ENCODE results near the gene GPR146.
"Not testable (repeated sequence)": the region's sequence is repeated elsewhere in the genome, so short reads cannot be mapped to it uniquely, and the experiment has no call there.

The GPR146 gene, protein sequence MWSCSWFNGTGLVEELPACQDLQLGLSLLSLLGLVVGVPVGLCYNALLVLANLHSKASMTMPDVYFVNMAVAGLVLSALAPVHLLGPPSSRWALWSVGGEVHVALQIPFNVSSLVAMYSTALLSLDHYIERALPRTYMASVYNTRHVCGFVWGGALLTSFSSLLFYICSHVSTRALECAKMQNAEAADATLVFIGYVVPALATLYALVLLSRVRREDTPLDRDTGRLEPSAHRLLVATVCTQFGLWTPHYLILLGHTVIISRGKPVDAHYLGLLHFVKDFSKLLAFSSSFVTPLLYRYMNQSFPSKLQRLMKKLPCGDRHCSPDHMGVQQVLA

DNA sequence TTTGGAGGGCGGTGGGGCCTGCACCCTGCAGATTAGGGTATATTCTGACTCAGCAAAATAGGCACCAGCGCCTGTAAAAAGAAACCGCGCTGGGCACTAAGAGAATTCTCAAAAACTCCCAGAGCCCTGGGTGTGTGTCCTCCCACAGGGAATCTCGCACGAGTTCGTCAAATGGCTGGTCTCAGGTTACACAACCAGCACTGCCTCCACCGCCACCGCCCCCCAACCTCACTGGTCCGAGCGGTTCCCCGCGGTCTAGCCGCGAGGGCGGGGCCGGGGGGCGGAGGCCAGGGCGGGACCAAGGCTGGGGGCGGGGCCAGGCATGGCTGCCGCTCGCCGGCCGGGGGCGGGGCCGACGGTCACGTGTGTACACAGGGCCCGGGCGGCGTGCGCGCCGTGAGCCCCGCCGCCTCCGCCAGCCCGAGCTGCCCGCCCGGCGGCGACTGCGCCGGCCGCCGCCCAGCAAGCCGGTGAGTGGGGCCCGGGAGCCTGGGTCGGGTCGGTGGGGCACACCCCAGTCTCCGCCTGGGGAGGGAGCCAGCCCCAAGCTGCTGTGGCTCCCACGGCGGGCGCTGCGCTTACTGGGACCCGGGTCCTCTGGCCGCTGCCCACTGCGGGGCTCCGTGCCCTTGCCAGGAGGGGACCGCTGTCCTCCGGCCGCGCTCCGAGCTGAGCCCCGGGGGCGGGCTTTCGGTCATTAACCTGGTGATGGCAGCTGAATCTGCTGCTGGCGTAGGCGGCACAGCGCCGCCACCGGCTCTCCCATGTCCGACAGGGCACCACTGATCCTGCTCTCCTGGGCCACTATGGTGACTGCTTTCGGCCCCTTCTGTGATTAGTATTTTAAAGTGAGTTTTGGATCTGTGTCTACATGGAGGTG is at the start of gene GPR146:
GPR146 (plus strand) TSS at position 358 of the 880 bp plus-strand sequence. CDS start 12,970 bp downstream, outside the sequence.
- peak; percentile 96 for DNase-seq

DNA sequence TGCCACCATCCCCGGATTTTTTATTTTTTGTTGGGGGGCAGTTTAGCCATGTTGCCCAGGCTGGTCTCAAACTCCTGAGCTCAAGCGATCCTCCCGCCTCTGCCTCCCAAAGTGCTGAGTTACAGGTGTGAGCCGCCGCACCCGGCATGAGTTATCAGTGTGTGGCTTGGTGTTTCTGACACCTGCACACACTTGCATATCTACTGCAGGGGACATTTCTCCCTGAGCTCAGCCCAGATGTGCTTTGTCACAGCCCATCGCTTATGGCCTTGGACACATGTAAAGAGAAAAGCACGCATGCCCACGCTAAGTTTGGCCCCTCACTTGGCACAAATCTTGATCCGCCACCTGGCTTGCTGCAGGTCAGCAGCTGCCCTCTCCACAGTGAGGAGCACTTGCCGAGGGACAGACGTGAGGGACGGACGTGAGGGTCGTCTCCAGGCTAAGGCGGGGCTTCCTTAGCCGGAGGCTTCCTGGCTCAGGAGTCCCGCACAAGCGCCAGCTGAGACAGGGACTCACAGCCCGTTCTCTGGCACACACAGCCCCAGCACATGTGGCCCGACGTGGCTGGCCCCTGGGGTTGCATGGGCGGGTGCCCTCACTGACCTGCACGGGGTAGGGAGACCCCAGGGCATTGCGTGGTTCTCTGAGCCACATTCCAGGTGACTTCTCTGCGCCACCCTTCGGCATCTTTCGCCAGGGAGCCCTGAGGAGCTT is 49.6 kb upstream of the GPR146 start:
- DNase-seq = no peak

DNA sequence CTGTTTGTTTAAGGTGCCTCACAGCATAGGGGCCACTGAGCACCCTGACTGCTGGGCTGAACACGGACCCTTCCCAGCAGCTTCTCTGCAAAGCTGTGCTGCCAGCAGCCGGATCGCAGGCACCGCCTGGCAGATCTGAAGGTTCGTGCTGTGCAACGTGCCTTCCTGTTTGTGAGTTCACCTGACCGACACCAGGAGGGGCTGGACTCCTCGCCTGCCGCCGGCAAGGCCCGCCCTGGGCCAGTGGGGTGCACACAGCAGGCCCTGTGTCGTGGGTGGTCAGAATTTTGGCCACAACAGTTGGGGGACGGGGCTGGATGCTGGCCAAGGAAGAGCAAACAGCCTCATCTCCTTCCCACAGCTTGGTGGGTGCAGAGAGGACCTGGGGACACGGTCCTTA is 48.8 kb upstream of the GPR146 start:
- DNase-seq = no peak

DNA sequence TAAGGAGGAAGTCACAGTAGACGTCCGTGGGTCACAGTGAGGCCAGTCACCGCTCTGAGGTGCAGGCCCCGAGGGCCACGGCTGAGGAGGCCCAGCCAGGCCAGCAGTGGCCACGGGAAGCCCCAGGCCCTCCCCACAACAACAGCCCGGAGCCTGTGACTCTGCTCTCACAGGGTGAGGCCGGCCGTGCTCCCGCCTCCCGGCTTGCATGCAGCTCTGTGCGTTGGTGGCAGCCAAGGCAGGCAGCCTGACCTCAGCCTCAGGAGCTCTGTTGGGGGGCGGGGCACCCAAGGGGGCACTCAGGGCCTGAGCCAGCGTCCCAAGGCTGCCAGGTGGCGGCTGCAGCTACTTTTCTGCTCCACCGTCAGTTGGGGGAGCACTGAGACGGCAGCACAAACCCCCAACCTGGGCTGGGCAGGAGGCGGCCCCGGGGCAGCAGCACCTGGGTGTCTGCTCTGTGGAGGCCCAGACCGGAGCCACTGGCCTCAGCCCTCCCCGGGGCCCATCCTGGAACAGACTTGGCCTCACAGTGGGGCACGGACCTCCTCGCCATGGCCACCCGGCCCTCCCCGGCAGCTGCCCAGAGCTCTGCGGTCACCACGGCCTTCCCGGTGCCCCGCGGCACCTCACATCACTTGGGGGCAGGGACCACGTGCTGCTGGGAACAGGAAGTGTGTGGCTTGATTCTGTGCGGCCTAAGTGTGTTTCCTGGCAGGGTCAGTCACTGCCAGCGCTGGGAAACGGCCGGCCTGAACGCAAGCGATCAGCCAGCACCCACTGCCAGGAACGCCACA is 48.1 kb upstream of the GPR146 start:
- no peak for DNase-seq

DNA sequence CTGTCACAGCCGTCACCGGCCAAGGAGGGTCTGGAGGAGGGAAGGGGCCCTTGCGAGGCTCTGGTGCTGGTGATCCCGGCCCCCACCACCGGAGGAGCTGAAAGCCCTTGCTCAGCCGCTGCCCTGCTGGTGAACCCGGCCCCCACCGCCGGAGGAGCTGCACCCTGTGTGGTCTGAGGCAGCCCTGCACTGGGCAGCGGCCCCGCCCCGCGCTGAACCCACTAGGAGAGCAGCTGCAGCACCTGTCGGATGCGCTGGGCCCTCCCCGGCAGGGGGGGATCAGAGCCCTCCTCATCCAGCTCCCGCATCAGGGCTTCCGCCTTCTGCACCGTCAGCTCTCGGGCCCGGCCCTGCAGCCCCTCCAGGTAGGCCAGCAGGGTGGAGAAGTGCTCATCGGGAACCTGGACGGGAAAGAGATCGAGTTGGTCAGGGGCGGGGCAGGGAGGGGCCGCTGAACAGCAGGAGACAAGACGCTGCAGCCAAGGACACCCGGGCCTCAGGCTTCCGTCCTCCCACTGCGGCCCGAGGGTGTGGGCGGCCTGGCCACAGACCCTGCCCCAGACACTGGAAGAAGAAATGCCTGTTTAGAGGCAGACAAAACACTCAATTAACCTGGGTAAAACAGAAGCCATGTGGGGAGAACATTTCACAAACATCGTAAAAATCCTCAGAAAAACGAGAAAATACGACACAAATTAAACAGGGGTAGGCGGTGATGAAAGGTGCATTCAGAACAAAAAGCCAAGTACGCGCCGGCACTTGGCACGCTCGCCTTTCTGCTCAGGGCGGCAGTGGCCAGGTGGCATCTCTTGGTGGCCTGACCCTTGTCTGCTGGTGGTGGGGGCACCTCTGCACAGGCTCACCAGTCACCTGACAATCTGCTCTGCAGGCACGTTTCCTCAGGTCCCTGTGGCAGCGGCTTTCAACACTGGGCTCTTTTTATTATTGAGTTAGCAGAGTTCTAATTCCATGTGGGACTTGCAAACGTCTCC is 46.6 kb upstream of the GPR146 start:
- DNase-seq = no peak

DNA sequence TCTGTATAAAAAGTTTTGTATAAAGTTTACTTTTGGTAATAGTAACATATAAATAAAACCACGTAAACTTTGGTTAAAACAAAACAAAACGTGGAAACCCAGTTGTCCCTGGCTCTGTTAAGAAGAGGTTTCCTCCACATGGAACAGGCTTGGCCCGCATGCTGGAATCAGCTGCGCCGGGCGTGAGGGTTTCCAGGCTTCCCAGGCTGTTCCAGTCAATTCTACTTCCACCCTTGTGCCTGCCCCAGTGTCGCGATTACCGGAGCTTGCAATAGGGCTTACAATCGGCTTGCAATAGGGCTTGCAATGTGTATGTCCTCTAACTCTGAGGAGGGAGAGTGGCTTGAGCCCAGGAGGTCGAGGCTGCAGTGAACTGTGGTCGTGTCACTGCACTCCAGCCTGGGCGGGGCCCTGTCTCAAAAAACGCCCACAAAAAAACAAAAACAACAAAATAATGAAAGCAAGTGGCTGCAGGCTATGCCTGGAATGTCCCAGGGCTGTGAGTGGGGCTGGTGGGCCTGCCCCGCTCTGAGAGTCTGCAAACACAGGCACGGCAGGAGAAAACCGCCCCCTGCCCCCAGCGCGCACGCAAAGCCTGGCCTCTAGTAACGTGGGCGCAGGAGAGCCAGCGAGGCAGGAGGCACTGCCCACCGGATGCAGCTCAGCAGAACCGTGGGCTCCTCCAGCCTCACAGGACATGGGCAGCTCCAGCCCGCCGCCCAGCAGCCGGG is 45.0 kb upstream of the GPR146 start:
- DNase-seq = no peak

DNA sequence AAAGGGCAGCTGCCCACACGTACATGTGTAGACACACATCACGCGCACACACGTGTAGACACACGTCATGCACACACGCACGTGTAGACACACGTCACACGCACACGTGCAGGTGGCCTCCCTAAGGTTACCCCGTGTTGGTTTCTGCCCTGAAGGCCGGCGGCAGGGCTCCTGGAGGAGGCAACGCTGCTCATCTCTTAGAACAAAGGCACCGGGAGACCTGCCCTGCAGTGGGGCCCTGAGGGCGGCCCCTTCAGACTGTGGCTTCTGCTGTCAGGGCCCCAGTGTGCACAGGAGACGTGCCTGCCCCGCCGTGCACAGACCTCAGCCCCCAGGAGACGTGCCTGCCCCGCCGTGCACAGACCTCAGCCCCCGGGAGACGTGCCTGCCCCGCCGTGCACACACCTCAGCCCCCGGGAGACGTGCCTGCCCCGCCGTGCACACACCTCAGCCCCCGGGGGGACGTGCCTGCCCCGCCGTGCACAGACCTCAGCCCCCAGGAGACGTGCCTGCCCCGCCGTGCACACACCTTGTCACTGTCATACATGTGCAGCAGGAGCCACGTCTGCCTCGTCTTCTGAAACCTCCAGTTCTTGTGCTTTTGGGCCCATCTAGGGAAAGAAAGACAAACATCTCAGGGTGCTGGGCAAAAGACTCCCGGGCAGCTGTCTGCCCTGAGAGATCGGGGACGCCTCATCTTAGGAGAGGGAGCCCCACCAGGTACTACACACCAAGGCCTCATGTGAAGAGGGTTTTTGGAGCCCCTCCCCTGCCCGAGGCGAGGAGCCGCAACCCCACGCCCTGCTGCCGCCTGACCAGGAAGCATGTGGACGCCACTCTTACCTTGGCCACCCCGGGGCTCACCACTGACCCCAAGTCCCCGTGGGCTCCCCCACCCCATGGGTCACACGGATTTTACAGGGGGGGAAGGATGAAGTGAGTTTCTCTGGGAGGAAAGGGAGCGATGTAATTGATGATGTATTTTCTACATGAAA is 44.1 kb upstream of the GPR146 start:
- no peak for DNase-seq

DNA sequence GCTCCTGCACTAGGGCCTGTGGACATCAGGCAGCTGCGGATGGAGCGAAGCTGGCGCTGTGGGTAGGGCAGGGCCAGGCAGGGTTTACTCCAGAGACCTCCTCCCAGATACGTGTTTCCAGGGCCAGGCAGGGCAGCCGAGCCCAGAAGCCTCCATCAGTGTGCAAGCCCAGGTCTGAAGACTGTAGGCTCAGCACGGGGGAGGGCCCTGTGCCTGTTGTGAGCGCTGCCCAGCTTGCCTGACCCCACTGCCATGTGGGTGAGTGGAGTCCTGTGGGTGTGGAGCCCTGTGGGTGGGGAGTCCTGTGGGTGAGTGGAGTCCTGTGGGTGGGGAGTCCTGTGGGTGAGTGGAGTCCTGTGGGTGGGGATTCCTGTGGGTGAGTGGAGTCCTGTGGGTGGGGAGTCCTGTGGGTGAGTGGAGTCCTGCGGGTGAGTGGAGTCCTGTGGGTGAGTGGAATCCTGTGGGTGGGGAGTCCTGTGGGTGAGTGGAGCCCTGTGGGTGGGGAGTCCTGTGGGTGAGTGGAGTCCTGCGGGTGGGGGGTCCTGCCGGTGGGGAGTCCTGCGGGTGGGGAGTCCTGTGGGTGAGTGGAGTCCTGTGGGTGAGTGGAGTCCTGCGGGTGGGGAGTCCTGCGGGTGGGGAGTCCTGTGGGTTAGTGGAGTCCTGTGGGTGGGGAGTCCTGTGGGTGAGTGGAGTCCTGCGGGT is 43.1 kb upstream of the GPR146 start:
- DNase-seq = peak; percentile 12

DNA sequence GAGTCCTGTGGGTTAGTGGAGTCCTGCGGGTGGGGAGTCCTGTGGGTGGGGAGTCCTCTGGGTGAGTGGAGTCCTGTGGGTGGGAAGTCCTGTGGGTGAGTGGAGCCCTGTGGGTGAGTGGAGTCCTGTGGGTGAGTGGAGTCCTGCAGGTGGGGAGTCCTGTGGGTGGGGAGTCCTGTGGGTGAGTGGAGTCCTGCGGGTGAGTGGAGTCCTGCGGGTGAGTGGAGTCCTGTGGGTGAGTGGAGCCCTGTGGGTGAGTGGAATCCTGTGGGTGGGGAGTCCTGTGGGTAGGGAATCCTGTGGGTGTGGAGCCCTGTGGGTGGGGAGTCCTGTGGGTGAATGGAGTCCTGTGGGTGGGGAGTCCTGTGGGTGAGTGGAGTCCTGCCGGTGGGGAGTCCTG is 42.3 kb upstream of the GPR146 start:
- not testable (repeated sequence) for DNase-seq

DNA sequence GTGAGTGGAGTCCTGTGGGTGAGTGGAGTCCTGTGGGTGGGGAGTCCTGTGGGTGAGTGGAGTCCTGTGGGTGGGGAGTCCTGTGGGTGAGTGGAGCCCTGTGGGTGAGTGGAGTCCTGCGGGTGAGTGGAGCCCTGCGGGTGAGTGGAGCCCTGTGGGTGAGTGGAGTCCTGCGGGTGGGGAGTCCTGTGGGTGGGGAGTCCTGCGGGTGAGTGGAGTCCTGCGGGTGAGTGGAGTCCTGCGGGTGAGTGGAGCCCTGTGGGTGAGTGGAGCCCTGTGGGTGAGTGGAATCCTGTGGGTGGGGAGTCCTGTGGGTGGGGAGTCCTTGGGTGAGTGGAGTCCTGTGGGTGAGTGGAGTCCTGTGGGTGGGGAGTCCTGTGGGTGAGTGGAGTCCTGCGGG is 41.9 kb upstream of the GPR146 start:
- DNase-seq = not testable (repeated sequence)

DNA sequence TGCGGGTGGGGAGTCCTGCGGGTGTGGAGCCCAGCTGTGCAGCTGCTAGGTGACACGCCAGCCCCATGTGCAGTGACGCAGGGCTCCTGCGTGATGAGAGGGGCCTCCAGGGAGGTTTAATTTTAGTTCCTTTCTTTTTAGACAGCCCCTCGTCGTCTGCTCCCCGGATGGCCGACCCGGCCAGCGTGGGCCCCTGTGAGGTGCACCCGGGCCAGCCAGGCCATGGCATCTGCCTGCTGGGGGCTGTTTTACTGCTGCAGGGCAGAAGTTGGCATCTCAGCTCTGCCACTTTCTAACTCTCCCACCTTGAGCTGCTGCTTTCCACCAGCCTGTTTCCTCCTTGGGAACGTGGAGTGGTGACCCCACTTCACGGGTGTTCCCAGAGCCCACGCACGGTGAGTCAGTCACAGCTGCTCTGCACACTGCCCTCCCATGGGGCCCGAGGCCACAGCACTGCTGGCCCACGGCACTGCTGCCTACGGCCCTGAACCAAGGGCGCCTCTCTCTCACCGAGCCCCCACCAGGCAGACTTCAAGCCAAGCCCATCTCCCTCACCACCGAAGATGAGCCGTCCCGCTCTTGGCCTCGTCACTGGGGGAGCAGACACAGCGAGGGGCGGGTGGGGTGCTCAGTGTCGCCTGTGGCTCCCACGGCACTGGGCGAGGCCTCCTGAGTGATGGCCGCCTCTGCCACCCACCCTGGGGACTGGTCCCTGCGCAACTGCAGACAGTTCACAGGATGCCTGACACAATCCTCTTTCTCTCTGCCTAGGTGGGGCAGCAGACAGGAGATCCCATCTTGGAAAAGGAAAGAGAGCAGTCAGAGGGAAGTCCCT is 40.1 kb upstream of the GPR146 start:
- no peak for DNase-seq

DNA sequence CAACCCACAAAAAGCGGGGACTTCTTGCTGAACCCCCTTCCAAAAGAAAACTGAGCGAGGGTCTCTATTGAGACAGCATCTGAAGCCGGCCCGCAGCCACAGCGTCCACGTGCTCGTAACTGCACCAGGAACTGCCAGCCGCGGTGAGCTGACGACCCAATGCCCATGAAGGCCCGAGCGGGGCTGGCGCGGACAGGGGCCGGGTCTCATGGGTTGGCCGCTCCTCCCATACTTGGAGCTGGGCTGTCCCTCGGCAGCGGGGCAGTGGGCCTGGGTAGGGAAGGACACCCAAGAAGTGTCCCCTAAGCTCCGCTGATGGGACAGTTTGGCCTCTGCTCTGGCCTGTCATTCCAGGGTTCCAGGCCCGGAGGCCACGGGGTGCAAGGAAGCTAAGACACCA is 39.0 kb upstream of the GPR146 start:
- no peak for DNase-seq

DNA sequence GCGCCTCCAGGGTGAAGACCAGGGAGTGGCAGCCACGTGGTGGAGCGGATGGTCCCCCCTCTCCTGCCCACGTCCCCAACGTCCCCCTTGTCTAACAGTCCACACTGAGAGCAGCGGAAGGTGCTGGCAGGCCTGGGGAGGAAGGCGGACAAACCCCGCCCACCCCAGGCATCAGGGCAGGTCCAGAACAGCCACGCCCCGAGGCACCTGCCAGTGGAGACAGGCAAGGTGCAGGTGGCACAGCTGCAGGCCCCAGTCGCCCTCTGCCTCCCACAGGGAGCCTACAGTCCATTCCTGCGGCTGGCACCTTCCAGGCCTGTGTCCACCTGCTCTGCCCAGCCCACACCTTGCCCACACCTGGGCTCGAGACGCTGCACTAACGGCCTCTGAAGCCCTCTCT is 36.4 kb upstream of the GPR146 start:
- no peak for DNase-seq

DNA sequence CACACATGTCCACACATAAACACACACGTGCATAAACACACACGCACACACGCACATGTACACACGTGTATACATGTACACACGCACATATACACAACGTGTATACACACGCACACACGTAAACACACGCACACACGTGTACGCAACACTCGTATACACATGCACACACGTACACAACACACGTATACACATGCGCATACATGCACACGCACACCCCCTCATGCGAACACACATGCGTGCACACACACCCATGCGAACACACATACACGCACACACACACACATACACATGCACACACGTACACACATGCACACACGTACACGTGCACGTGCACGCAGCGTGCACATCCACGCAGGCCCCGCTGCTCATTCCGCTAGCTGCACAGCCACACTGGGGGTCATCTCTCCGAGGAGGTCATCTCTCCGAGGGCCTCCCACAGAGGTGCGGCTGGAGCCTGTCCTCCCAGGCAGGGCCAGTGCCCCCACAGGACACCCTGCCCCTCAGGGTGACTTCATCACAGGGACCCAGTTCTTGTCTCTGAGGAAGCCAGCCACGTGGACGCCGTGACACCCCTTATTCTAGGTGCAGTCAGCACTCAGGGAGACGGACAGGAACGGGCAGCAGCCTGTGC is 35.5 kb upstream of the GPR146 start:
- no peak for DNase-seq

DNA sequence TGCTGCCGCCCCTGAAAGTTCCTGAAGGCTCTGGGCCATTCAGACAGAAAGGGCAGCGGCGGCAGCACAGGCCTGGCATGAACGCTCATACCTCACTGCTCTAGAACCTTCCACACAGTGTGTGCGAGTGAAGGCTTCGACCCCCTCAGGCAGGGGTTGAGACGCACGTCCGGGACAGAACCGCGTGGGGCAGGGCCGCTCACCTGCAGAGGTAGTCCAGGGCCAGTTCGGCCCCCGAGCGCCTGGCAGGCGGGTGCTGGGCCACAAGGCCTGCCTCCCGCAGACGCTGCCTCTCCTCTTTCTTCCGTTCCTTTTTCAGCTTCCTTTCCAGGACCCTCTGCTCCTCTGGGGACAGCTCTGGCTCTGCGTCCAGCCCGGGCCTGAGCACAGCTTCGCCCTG is 34.6 kb upstream of the GPR146 start:
- no peak for DNase-seq

DNA sequence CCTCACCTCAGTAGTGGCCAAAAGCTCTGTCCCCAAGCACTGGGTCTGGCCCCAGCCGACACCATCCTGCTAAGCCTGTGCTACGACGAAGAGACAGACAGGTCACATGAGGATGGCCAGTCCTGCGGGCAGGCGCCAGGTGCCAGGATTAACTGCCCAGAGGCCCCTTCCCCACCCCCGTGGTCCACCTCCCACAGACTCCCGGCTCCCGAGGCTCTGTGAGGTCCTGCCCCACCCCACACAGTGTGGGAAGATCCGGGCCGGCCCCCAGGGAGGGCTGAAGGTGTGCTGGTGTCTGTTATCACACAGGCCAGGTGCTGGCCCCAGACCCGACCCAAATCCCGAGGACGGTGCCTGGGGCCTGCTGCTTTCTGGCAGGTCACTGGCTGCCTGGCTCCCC is 34.1 kb upstream of the GPR146 start:
- DNase-seq = no peak

DNA sequence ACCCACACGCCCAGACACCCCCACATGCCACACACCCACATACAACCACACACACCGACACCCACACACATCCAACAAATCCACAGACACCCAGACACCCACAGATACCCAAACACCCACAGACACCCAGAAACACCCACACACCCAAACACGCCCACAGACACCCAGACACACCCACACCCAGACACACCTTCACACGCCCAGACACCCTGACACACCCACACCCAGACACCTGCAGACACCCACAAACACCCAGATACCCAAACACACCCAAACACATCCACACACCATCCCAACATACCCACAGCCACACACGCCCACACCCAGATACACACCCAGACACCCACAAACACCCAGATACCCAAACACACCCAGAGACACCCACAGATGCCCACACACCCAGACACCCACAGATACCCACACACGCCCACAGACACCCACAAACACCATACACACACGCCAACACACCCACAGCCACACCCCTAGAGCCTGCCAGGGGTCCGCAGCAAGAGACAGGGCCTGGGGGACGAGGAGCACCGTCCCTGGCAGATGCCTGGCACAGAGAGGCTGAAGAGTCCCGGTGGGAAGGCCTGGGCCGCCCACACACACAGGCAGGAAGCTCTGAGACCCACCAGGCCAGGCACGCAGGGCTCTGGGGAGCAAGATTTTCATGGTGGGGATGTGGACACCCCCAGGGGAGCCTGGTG is 32.9 kb upstream of the GPR146 start:
- DNase-seq = no peak
